Loucy (cell line): ENCODE results near the gene C4A.
"Not testable (repeated sequence)": the region's sequence is repeated elsewhere in the genome, so short reads cannot be mapped to it uniquely, and the experiment has no call there.

Experiments
- CTCF ChIP-seq: fragments of 200-600 bp; sonication (generic); conservative IDR thresholded peaks from 2 replicates; pipeline ENCODE4 v1.5.1; 2014; ENCODE audit warnings: mild to moderate bottlenecking, antibody characterized with exemption, low read length
- EZH2phosphoT487 ChIP-seq: fragments of 200-600 bp; IDR thresholded peaks from 2 replicates; pipeline ENCODE4 v1.6.1; 2018; ENCODE audit warnings: antibody characterized with exemption, mild to moderate bottlenecking, moderate library complexity, borderline replicate concordance

- TF ChIP-seq CTCF, EZH2phosphoT487: not testable (repeated sequence)
These were observed 46.8 kb downstream of the C4A start for GRCh38 chr6:32028631-32029030.
